ENCODE data around the gene SLC12A8.

DNA sequence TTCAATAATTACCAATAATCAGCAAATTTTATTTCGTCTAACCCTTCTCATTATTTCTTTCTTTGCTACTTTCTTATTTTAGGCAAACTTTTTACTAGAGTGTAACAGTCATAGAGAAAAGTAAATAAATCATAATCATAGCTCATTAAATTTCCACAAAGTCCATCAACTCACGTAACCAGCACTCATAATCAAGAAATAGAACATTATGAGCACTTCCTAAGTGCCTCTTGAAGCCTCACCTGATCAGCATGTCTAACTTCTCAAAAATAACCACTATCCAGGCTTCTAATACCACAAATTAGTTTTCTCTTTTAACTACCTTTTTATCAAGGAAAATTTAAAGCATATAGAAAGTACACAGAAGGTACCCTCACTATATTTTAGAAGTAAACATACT is 38.4 kb upstream of the SLC12A8 start:
- TF ChIP-seq, protein P1, sequence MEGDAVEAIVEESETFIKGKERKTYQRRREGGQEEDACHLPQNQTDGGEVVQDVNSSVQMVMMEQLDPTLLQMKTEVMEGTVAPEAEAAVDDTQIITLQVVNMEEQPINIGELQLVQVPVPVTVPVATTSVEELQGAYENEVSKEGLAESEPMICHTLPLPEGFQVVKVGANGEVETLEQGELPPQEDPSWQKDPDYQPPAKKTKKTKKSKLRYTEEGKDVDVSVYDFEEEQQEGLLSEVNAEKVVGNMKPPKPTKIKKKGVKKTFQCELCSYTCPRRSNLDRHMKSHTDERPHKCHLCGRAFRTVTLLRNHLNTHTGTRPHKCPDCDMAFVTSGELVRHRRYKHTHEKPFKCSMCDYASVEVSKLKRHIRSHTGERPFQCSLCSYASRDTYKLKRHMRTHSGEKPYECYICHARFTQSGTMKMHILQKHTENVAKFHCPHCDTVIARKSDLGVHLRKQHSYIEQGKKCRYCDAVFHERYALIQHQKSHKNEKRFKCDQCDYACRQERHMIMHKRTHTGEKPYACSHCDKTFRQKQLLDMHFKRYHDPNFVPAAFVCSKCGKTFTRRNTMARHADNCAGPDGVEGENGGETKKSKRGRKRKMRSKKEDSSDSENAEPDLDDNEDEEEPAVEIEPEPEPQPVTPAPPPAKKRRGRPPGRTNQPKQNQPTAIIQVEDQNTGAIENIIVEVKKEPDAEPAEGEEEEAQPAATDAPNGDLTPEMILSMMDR (conservative IDR thresholded peaks at IDR 0.05) = no peak
- TF ChIP-seq EZH2 (IDR thresholded peaks at IDR 0.05; ENCODE audit: low read depth) = no peak

Data from PC-9 (cell line).